Gastrocnemius medialis (tissue), 4 donors: Measurements from ENCODE around the gene AGAP1. TPM values are rescaled to one million over a fixed set of nuclear protein-coding genes. Genes with fewer than 3 reads are reported as not detected.

Experiments
- ATAC-seq, 2 donors: fragments of 150-250 bp; one replicate each; pipeline ENCODE4 v1.9.1; 2016
- DNase-seq, 2 donors: peaks; one replicate each; pipeline ENCODE4 v3.0.0-alpha.2; 2019
- H3K27ac ChIP-seq, 4 donors: fragments of 200-600 bp; sonication (generic); 1 replicate in 1 of 4; 2 replicates in 3 of 4; pipeline ENCODE4 v1.5.1; 2016 to 2018; ENCODE audit warnings: mild to moderate bottlenecking in 2 of 4, moderate library complexity in 1 of 4
- H3K27me3 ChIP-seq, 3 donors: fragments of 200-600 bp; sonication (generic) in 2 of 3; 1 replicate in 1 of 3; 2 replicates in 2 of 3; pipeline versions ENCODE4 v1.5.1 to v1.6.0; 2016 to 2019; ENCODE audit warnings: mild to moderate bottlenecking in 1 of 3, moderate library complexity in 1 of 3
- H3K36me3 ChIP-seq, 2 donors: fragments of 200-600 bp; sonication (generic) in 1 of 2; one replicate each; pipeline ENCODE4 v1.5.1; 2017 to 2018
- H3K4me1 ChIP-seq, 2 donors: fragments of 200-600 bp; sonication (generic) in 1 of 2; one replicate each; pipeline ENCODE4 v1.5.1; 2016 to 2017; ENCODE audit warnings: mild to moderate bottlenecking in 2 of 2
- H3K4me3 ChIP-seq, 4 donors: fragments of 200-600 bp; sonication (generic) in 3 of 4; 1 replicate in 1 of 4; 2 replicates in 3 of 4; pipeline ENCODE4 v1.5.1; 2016 to 2019; ENCODE audit warnings: mild to moderate bottlenecking in 2 of 4
- H3K9me3 ChIP-seq, 3 donors: fragments of 200-600 bp; sonication (generic) in 2 of 3; 1 replicate in 1 of 3; 2 replicates in 2 of 3; pipeline ENCODE4 v1.5.1; 2016 to 2019
- POLR2A ChIP-seq, 2 donors: fragments of 450-650 bp; IDR thresholded peaks; one replicate each; pipeline ENCODE4 v1.6.1; 2017; ENCODE audit warnings: antibody characterized with exemption in 2 of 2, mild to moderate bottlenecking in 2 of 2, moderate library complexity in 2 of 2
- in situ Hi-C, 4 donors: fragments of 200-750 bp; cut with MboI; loops; one replicate each; pipeline versions ENCODE4 v1.15.0 to v1.8.0; 2017; ENCODE audit warnings: low sequenced_read_pairs in 4 of 4
- intact Hi-C: fragments of 100-400 bp; cut with DNase I; formaldehyde crosslinking; loops from one replicate; pipeline ENCODE4 v1.15.1; 2023; ENCODE audit warnings: low total_unique reads
- total RNA-seq, 4 donors: library from RNA; depleted of rRNA; stranded (reverse); fragments of >200 nt; gene quantifications; one replicate each; pipeline versions ENCODE4 v1.1.0 to v1.2.3, GENCODE V29; 2016
- TF ChIP-seq, protein P1 (sequence below), 5 experiments: fragments of 450-650 bp in 3 of 5; fragments of 200-600 bp in 2 of 5; sonication (generic) in 2 of 5; IDR thresholded peaks in 4 of 5; conservative IDR thresholded peaks in 1 of 5; 1 replicate in 4 of 5; 2 replicates in 1 of 5; pipeline ENCODE4 v1.5.1; 2016 to 2019; ENCODE audit warnings: antibody characterized with exemption in 5 of 5, mild to moderate bottlenecking in 3 of 5, moderate library complexity in 3 of 5

Gene AGAP1
- total RNA-seq, 4 donors from 2014 or later = 8.5 to 26.8 (median 14.4) TPM

DNA sequence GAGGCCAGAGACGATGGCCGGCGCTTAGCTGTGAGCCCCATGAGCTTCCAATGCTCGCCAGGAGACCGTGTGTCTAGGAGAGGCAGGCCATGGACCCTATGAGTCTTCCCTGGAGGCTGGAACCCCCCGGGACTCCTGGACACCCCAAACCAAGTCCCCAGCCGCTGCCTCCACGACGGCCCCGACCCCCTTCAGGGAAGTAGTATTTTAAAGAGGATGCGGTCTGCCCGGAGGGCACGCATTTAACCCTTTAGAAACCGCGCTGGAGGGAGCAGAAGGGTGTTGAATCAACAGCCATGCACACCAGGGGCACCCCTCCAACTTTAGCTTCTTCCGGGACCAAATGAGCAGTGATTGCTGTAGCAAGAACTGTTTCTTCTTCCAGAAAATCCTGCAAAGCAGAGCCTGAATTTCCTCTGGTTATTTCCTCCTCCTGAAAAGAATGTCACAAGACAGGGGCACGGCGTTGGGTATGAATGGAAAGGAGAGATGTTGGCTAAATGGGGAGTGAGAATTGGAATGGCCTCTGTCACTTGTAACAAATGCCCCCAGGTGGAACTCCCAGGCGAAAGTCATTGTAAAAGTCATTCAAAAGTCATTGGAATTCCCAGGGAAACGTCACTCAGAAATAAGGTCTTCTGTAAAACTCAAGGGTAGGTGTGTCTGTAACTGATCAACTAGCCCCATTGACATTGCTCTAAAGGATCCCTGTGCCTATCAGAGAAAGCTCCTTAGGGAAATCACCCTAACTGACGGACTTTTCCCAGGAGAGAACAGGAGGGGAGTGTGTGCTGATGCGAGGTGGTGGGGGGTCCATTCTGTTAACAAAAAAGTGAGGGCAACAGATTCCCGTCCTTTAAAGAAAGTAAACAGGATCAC, 680.1 kb downstream of the AGAP1 start:
- no peak for TF ChIP-seq POLR2A (IDR thresholded peaks at IDR 0.05)
- TF ChIP-seq, protein P1, sequence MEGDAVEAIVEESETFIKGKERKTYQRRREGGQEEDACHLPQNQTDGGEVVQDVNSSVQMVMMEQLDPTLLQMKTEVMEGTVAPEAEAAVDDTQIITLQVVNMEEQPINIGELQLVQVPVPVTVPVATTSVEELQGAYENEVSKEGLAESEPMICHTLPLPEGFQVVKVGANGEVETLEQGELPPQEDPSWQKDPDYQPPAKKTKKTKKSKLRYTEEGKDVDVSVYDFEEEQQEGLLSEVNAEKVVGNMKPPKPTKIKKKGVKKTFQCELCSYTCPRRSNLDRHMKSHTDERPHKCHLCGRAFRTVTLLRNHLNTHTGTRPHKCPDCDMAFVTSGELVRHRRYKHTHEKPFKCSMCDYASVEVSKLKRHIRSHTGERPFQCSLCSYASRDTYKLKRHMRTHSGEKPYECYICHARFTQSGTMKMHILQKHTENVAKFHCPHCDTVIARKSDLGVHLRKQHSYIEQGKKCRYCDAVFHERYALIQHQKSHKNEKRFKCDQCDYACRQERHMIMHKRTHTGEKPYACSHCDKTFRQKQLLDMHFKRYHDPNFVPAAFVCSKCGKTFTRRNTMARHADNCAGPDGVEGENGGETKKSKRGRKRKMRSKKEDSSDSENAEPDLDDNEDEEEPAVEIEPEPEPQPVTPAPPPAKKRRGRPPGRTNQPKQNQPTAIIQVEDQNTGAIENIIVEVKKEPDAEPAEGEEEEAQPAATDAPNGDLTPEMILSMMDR (IDR thresholded peaks at IDR 0.05 in 4 of 5, conservative IDR thresholded peaks at IDR 0.05 in 1 of 5) = no peak
- Histone ChIP-seq H3K9me3 (no peaks in the 10 kb centered on the region), H3K27me3 (peaks cover 96 to 99% (median 98%) of the 10 kb centered on the region in 3 donors), H3K36me3 (no peaks in the 10 kb centered on the region), H3K27ac (no peak overlapping the region), H3K4me1 (peaks cover 25 to 27% of the 10 kb centered on the region in 2 donors), H3K4me3 (no peak overlapping the region)
- in situ Hi-C loops (no loop called here), intact Hi-C loops (no loop called here)
- ATAC-seq (no peak), DNase-seq (no peak)

DNA sequence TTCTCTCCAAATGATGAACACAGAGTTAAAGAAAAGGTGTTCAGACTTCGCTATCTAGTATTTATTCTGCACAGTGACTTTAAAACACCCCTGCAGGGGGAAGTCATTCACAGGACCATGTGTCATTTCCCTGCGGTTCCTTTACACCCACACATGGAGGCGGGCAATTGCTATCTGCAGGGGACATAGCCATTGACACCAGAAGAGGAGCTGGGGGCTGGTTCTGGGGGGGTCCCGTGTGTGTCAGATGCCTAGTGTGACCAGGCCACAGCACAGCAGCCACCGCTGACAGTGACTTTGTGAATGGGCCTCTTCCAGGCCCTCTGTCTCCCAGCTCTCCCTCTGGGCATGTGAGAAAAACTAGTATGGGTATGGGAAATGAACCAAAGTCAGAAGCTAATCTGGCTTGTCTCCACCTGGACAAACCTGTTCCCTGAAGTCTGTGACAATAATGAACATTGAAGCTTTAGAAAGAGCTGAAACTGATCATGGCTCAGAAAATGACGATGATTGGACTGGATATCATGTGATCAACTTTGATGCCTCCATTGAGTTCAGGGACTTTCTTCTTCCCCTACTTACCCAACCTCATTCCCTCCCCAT, 681.8 kb downstream of the AGAP1 start:
- Histone ChIP-seq H3K27me3 (peaks cover 96 to 99% (median 98%) of the 10 kb centered on the region in 3 donors), H3K9me3 (no peaks in the 10 kb centered on the region), H3K36me3 (no peaks in the 10 kb centered on the region), H3K27ac (no peak overlapping the region), H3K4me3 (no peak overlapping the region), H3K4me1 (peaks cover 25 to 29% of the 10 kb centered on the region in 2 donors)
- intact Hi-C loops (loop anchor here (5.0 kb wide), 1 partner anchor 62 kb away; no protein-coding TSS in a partner anchor), in situ Hi-C loops (no loop called here)
- TF ChIP-seq POLR2A (IDR thresholded peaks at IDR 0.05) = no peak
- TF ChIP-seq, protein P1 (IDR thresholded peaks at IDR 0.05 in 4 of 5, conservative IDR thresholded peaks at IDR 0.05 in 1 of 5) = no peak
- no peak for ATAC-seq
- no peak for DNase-seq

DNA sequence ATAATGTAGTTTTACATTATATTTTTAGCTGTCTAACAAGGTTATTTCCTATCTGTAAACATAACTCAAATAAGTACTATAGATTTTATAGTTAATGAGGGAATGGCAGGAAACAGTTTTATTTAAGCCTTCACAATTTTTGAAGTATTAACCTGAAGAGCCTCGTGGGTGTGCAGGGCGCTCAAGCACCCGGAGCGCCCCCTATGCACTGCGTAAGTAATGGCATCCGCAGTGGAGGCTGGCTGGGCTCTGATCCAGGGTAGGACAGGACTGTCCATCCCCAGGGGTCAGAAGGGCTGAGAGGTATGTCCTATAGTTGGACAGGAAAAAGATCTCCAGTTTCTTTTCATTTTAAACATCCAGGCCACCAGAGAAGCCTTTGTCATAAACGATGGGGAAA, 682.6 kb downstream of the AGAP1 start:
- no peak overlapping the region for H3K4me3 ChIP-seq
- in situ Hi-C loops (no loop called here), intact Hi-C loops (loop anchor here (5.0 kb wide), 1 partner anchor 61 kb away; no protein-coding TSS in a partner anchor)
- H3K4me1 ChIP-seq = peaks cover 25 to 28% of the 10 kb centered on the region in 2 donors
- peaks cover 96 to 98% (median 98%) of the 10 kb centered on the region in 3 donors for H3K27me3 ChIP-seq
- H3K27ac ChIP-seq = no peak overlapping the region
- DNase-seq (no peak), ATAC-seq (no peak)
- TF ChIP-seq, protein P1 (IDR thresholded peaks at IDR 0.05 in 4 of 5, conservative IDR thresholded peaks at IDR 0.05 in 1 of 5) = no peak
- TF ChIP-seq POLR2A (IDR thresholded peaks at IDR 0.05) = no peak
- H3K9me3 ChIP-seq = no peaks in the 10 kb centered on the region
- H3K36me3 ChIP-seq = no peaks in the 10 kb centered on the region

DNA sequence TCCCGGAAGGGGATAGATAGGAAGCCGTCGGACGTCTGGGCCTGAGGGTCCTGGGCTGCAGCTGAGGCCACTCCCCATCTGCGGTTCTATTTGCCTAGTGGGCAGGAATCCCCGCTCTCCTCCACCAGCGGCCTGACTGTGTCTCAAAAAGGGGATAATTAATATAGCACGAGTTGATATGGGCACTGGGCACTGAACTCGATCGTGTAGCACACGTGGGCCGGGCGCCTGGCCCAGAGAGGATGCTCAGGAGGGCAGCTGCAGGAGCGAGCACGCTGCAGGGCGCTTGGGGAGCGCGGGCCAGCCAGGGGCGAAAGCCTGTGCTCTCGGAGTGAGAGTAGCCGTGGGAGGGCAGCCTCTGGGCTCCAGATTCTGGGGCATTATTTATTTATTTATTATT, 683.1 kb downstream of the AGAP1 start:
- H3K4me3 ChIP-seq = no peak overlapping the region
- no peaks in the 10 kb centered on the region for H3K9me3 ChIP-seq
- no peaks in the 10 kb centered on the region for H3K36me3 ChIP-seq
- in situ Hi-C loops (no loop called here), intact Hi-C loops (loop anchor here (5.0 kb wide), 1 partner anchor 60 kb away; no protein-coding TSS in a partner anchor)
- TF ChIP-seq, protein P1 (IDR thresholded peaks at IDR 0.05 in 4 of 5, conservative IDR thresholded peaks at IDR 0.05 in 1 of 5) = no peak
- no peak for TF ChIP-seq POLR2A (IDR thresholded peaks at IDR 0.05)
- H3K27ac ChIP-seq = no peak overlapping the region
- no peak for ATAC-seq
- H3K4me1 ChIP-seq = peaks cover 23 to 24% of the 10 kb centered on the region in 2 donors
- DNase-seq = no peak
- H3K27me3 ChIP-seq = peaks cover 96 to 98% (median 97%) of the 10 kb centered on the region in 3 donors
